ENCODE measurements around the gene HINT2. TPM values are rescaled to one million over a fixed set of nuclear protein-coding genes. Genes with fewer than 3 reads are reported as not detected.

The HINT2 gene
- total RNA-seq, 1 experiment from 2014 or later: 45.4 TPM

DNA sequence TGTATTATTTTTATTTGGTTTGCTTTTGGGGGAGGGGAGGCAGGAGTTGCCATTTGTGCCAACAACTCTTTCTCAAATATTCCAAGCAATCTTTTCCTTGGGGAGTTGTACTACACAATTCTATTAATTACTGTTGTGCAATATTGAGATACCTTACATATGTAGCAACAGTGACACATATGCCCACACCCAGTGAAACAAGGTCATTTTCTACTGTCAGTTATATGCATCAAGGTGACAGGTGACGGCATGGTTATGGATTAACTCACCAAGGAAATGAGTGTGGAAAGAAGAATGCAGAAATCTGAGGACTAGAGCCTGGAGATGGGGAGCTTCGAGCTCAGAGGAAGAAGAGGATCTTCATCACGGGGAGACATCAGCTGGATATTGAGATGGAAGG, 42.9 kb downstream of the HINT2 start:
- ChIA-PET CTCF (interaction anchor here (0.8 to 2.4 kb wide), 10 partner anchors 10 to 139 kb away, joined by 3 to 9 read pairs (median 5); partner anchors contain the start of genes GBA2 and RGP1), POLR2A (interaction anchor here (0.6 to 3.3 kb wide), 15 partner anchors 11 to 849 kb away, joined by 3 to 24 read pairs (median 4); partner anchors contain the start of genes ARHGEF39, CREB3, RGP1 and TLN1)
- no peak overlapping the region for H3K27ac Mint-ChIP-seq (ENCODE audit: low read depth, unreplicated experiment)
- intact Hi-C loops (cut with micrococcal nuclease): no loop called here
- H3K36me3 Mint-ChIP-seq (ENCODE audit: insufficient read depth, unreplicated experiment): peaks cover 5% of the 10 kb centered on the region
- DNase-seq (ENCODE audit: unreplicated experiment): peak; percentile 70
- TF ChIP-seq, protein P1, sequence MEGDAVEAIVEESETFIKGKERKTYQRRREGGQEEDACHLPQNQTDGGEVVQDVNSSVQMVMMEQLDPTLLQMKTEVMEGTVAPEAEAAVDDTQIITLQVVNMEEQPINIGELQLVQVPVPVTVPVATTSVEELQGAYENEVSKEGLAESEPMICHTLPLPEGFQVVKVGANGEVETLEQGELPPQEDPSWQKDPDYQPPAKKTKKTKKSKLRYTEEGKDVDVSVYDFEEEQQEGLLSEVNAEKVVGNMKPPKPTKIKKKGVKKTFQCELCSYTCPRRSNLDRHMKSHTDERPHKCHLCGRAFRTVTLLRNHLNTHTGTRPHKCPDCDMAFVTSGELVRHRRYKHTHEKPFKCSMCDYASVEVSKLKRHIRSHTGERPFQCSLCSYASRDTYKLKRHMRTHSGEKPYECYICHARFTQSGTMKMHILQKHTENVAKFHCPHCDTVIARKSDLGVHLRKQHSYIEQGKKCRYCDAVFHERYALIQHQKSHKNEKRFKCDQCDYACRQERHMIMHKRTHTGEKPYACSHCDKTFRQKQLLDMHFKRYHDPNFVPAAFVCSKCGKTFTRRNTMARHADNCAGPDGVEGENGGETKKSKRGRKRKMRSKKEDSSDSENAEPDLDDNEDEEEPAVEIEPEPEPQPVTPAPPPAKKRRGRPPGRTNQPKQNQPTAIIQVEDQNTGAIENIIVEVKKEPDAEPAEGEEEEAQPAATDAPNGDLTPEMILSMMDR (IDR thresholded peaks at IDR 0.05; ENCODE audit: unreplicated experiment): no peak
- H3K4me3 Mint-ChIP-seq (ENCODE audit: unreplicated experiment): no peak overlapping the region
- BruUV-seq (replicated peaks): no TSS peak
- no peaks in the 10 kb centered on the region for H3K9me3 Mint-ChIP-seq (ENCODE audit: unreplicated experiment)
- no peaks in the 10 kb centered on the region for H3K4me1 Mint-ChIP-seq (ENCODE audit: insufficient read depth, unreplicated experiment)
- no peaks in the 10 kb centered on the region for H3K27me3 Mint-ChIP-seq (ENCODE audit: insufficient read depth, unreplicated experiment)

DNA sequence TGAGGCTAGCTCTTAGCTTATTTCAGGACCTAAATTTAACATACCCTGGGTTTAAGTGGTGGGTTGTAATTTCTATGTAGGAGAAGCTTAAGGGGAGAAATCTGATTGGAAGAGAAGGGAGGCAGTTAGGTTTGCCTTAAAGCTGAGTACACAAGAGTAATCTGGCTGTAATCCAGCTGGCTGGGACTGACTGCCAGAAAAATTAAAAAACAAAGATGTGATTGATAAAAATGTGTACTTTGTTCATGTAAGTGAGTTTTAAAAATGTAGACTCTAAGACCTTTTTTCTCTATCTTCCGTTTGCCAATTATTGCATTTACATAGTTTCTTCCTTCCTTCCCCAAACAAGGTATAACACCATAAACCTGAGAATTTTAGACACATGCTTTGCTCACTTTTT, 43.3 kb downstream of the HINT2 start:
- POLR2A ChIA-PET: interaction anchor here (0.6 to 3.3 kb wide), 15 partner anchors 11 to 255 kb away, joined by 3 to 24 read pairs (median 4); partner anchors contain the start of genes ARHGEF39, CREB3, RGP1 and TLN1
- no TSS peak for BruUV-seq (replicated peaks)

DNA sequence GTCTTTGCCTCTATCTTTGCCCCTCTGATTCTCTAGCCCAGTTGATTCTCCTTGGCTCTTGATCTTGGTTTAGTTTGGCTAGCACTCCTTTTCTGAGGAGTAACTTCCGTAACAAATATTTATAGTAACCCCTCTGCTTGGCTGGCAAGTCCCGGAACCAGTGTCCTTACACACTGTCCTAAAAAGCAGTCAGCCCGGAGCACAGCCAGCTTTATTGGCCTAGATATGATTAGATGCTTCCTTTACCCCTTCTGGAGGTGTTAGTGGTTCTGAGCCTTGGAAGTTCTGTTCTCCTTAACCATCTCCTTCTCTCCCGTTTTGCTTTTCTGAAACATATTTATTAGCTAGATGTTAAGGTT, 43.8 kb downstream of the HINT2 start:
- BruUV-seq (replicated peaks): no TSS peak

More for the DNA sequence above, 43.3 kb downstream of the HINT2 start:
- CTCF ChIA-PET: interaction anchor here (0.6 to 2.4 kb wide), 9 partner anchors 10 to 438 kb away, joined by 3 to 9 read pairs (median 5); partner anchors contain the start of genes GBA2 and RGP1
- TF ChIP-seq, protein P1 (IDR thresholded peaks at IDR 0.05; ENCODE audit: unreplicated experiment): no peak
- DNase-seq (ENCODE audit: unreplicated experiment): peak; percentile 54
- no peak overlapping the region for H3K27ac Mint-ChIP-seq (ENCODE audit: low read depth, unreplicated experiment)
- H3K27me3 Mint-ChIP-seq (ENCODE audit: insufficient read depth, unreplicated experiment): no peaks in the 10 kb centered on the region
- no peak overlapping the region for H3K4me3 Mint-ChIP-seq (ENCODE audit: unreplicated experiment)
- intact Hi-C loops (cut with micrococcal nuclease): no loop called here
- no peaks in the 10 kb centered on the region for H3K9me3 Mint-ChIP-seq (ENCODE audit: unreplicated experiment)
- peaks cover 2% of the 10 kb centered on the region for H3K36me3 Mint-ChIP-seq (ENCODE audit: insufficient read depth, unreplicated experiment)
- no peaks in the 10 kb centered on the region for H3K4me1 Mint-ChIP-seq (ENCODE audit: insufficient read depth, unreplicated experiment)

DNA sequence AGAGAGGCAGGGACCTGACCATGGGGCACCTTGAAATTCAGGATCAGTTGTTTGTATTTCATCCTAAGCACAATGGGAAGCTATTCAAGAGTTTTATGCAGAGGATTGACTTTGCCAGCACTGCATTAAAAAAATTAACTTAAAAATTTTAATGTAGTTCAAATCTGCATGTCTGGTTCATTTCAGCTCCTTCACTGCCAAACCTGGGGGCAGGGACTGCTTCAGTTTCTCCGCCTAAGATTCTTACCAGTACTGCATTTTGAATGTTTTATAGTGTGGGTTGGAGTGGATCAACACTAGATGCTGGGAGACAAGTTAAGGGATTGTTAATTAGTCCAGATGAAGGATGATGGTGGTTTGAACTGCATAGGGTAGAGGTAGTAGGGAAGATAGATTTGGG, 45.1 kb downstream of the HINT2 start:
- DNase-seq (ENCODE audit: unreplicated experiment): no peak
- Mint-ChIP-seq H3K9me3 (ENCODE audit: unreplicated experiment) (no peaks in the 10 kb centered on the region), H3K36me3 (ENCODE audit: insufficient read depth, unreplicated experiment) (no peaks in the 10 kb centered on the region), H3K4me3 (ENCODE audit: unreplicated experiment) (no peak overlapping the region), H3K27me3 (ENCODE audit: insufficient read depth, unreplicated experiment) (no peaks in the 10 kb centered on the region), H3K27ac (ENCODE audit: low read depth, unreplicated experiment) (no peak overlapping the region), H3K4me1 (ENCODE audit: insufficient read depth, unreplicated experiment) (no peaks in the 10 kb centered on the region)
- intact Hi-C loops (cut with micrococcal nuclease): no loop called here
- ChIA-PET POLR2A (interaction anchor here (1.0 to 1.5 kb wide), 4 partner anchors 9 to 137 kb away, joined by 3 to 8 read pairs (median 5); partner anchors contain the start of genes HRCT1 and SPAG8), CTCF (interaction anchor here (0.6 to 2.1 kb wide), 9 partner anchors 14 to 112 kb away, joined by 3 to 10 read pairs (median 4); partner anchors contain the start of genes CCDC107 and RMRP)
- TF ChIP-seq, protein P1 (IDR thresholded peaks at IDR 0.05; ENCODE audit: unreplicated experiment): no peak
- BruUV-seq (replicated peaks): no TSS peak

More for the DNA sequence above, 43.8 kb downstream of the HINT2 start:
- Mint-ChIP-seq H3K27ac (ENCODE audit: low read depth, unreplicated experiment) (no peak overlapping the region), H3K36me3 (ENCODE audit: insufficient read depth, unreplicated experiment) (no peaks in the 10 kb centered on the region), H3K4me1 (ENCODE audit: insufficient read depth, unreplicated experiment) (no peaks in the 10 kb centered on the region), H3K9me3 (ENCODE audit: unreplicated experiment) (no peaks in the 10 kb centered on the region), H3K27me3 (ENCODE audit: insufficient read depth, unreplicated experiment) (no peaks in the 10 kb centered on the region), H3K4me3 (ENCODE audit: unreplicated experiment) (no peak overlapping the region)
- DNase-seq (ENCODE audit: unreplicated experiment): no peak
- CTCF ChIA-PET: interaction anchor here (0.6 to 2.4 kb wide), 8 partner anchors 9 to 439 kb away, joined by 3 to 9 read pairs (median 4); partner anchors contain the start of genes GBA2 and RGP1
- intact Hi-C loops (cut with micrococcal nuclease): no loop called here
- TF ChIP-seq, protein P1 (IDR thresholded peaks at IDR 0.05; ENCODE audit: unreplicated experiment): no peak
- POLR2A ChIA-PET: interaction anchor here (0.5 to 3.3 kb wide), 15 partner anchors 10 to 421 kb away, joined by 3 to 24 read pairs (median 4); partner anchors contain the start of genes ARHGEF39, CREB3, RGP1 and TLN1
